HG03432 (cell line): ENCODE measurements around the gene FGF18.
A peak's percentile ranks its signal among the peaks of the same experiment; 100 is the strongest.
"Not testable (repeated sequence)": the region's sequence is repeated elsewhere in the genome, so short reads cannot be mapped to it uniquely, and the experiment has no call there.

ENCODE experiments used
- ATAC-seq: cut with Tn5 transposase; IDR thresholded peaks from one replicate; pipeline ENCODE4 v1.9.1; 2021; ENCODE audit warnings: mild to moderate bottlenecking, moderate library complexity; ENCODE audit not compliant: unreplicated experiment

Gene FGF18

GRCh38 chr5:171398660-171399059 is 20.8 kb upstream of the FGF18 start:
- not testable (repeated sequence) for ATAC-seq

GRCh38 chr5:171400169-171400568 is 19.3 kb upstream of the FGF18 start:
- ATAC-seq = no peak

GRCh38 chr5:171401167-171401947 is 18.1 kb upstream of the FGF18 start:
- ATAC-seq = no peak

- ATAC-seq = not testable (repeated sequence)
Measured at GRCh38 chr5:171402751-171403150, 16.7 kb upstream of the FGF18 start.

- ATAC-seq = no peak
Measured at GRCh38 chr5:171405615-171406014, 13.8 kb upstream of the FGF18 start.

- no peak for ATAC-seq
Measured at GRCh38 chr5:171407234-171407633, 12.2 kb upstream of the FGF18 start.

- ATAC-seq = no peak
Measured at GRCh38 chr5:171409164-171410136, 10.0 kb upstream of the FGF18 start.

- ATAC-seq = no peak
Measured at GRCh38 chr5:171410181-171410580, 9.3 kb upstream of the FGF18 start.

GRCh38 chr5:171412186-171412585 is 7.3 kb upstream of the FGF18 start:
- ATAC-seq = no peak

- ATAC-seq = no peak
Measured at GRCh38 chr5:171413153-171413910, 6.1 kb upstream of the FGF18 start.

GRCh38 chr5:171413993-171414392 is 5.5 kb upstream of the FGF18 start:
- not testable (repeated sequence) for ATAC-seq

GRCh38 chr5:171415115-171415730 is 4.2 kb upstream of the FGF18 start:
- ATAC-seq = no peak

- ATAC-seq = no peak
Measured at GRCh38 chr5:171416160-171417049, 3.0 kb upstream of the FGF18 start.

GRCh38 chr5:171418316-171418981 is 998 bp upstream of the FGF18 start:
- peak; percentile 76 for ATAC-seq

- ATAC-seq = peak; percentile 31
Measured at GRCh38 chr5:171419688-171420430, 412 bp downstream of the FGF18 start.

GRCh38 chr5:171420431-171421241 is 1.2 kb downstream of the FGF18 start:
- no peak for ATAC-seq
